ENCODE measurements around the gene TRRAP.

- TF ChIP-seq CTCF (IDR thresholded peaks at IDR 0.05; ENCODE audit: low read depth, low read length, missing input control) (no peak), YY1 (IDR thresholded peaks at IDR 0.05) (no peak), GABPA (IDR thresholded peaks at IDR 0.05 in 1 of 2, conservative IDR thresholded peaks at IDR 0.05 in 1 of 2) (no peak), FOXA1 (IDR thresholded peaks at IDR 0.05) (no peak), RAD21 (IDR thresholded peaks at IDR 0.05) (no peak), REST (IDR thresholded peaks at IDR 0.05) (no peak), TAF1 (conservative IDR thresholded peaks at IDR 0.05) (no peak), MAX (IDR thresholded peaks at IDR 0.05) (no peak), EGR1 (IDR thresholded peaks at IDR 0.05; ENCODE audit: low read depth in 2 of 2) (no peak), JUND (IDR thresholded peaks at IDR 0.05) (no peak), ATF3 (IDR thresholded peaks at IDR 0.05) (no peak), ZBTB33 (IDR thresholded peaks at IDR 0.05) (no peak), FOXA2 (IDR thresholded peaks at IDR 0.05) (no peak), HNF4G (IDR thresholded peaks at IDR 0.05) (no peak)
These were observed 16.1 kb upstream of the TRRAP start for GRCh38 chr7:98862203-98862602.
